B cell (primary cell): ENCODE measurements around the gene ORM1. TPM values are rescaled to one million over a fixed set of nuclear protein-coding genes. Genes with fewer than 3 reads are reported as not detected.

Source experiments
- ATAC-seq: fragments of 200-7000 bp; cut with Tn5 transposase; one replicate; pipeline ENCODE4 v1.10.0; 2021; ENCODE audit warnings: low read depth, mild to moderate bottlenecking, moderate number of reproducible peaks, moderate library complexity
- CTCF ChIA-PET: fragments of 350-600 bp; sonication (Branson Sonifier 250); formaldehyde crosslinking; loops from one replicate; lab custom pipeline; 2021; ENCODE audit warnings: antibody characterized with exemption, inconsistent platforms; lab: Charles Lee
- POLR2A ChIA-PET: fragments of 350-600 bp; sonication (Branson Sonifier 250); formaldehyde crosslinking; loops from one replicate; lab custom pipeline; 2021; ENCODE audit warnings: antibody characterized with exemption; lab: Charles Lee
- DNase-seq: peaks from one replicate; pipeline ENCODE4 v3.0.0; 2013
- H2AFZ ChIP-seq: 2 replicates; pipeline ENCODE4 v1.6.1; 2012; ENCODE audit warnings: mild to moderate bottlenecking, low read depth, low read length; ENCODE audit not compliant: insufficient read depth, poor library complexity, severe bottlenecking
- H3K27ac ChIP-seq, 2 donors: 1 replicate in 1 of 2; 2 replicates in 1 of 2; pipeline ENCODE4 v1.5.1; 2012 to 2013; ENCODE audit warnings: low read length in 2 of 2, mild to moderate bottlenecking in 2 of 2, moderate library complexity in 1 of 2
- H3K27me3 ChIP-seq, 4 experiments: fragments of 200-600 bp in 1 of 4; sonication (generic) in 1 of 4; replicated peaks in 1 of 4; 1 replicate in 2 of 4; 2 replicates in 2 of 4; pipeline versions ENCODE4 v1.6.1 to v1.7.0; 2013 to 2016; ENCODE audit warnings: low read length in 3 of 4, mild to moderate bottlenecking in 2 of 4, mixed read lengths in 1 of 4, moderate library complexity in 1 of 4; ENCODE audit not compliant: insufficient read depth in 4 of 4, control insufficient read depth in 3 of 4; ENCODE audit errors: control extremely low read depth in 1 of 4
- H3K36me3 ChIP-seq, 2 experiments: replicated peaks in 1 of 2; 1 replicate in 1 of 2; 2 replicates in 1 of 2; pipeline versions ENCODE4 v1.6.1 to v1.7.1; 2013; ENCODE audit warnings: low read length in 1 of 2; ENCODE audit not compliant: insufficient read depth in 2 of 2, control insufficient read depth in 1 of 2; ENCODE audit errors: control extremely low read depth in 1 of 2, extremely low read depth in 1 of 2
- H3K4me1 ChIP-seq, 2 donors: fragments of 200-600 bp in 1 of 2; sonication (generic) in 1 of 2; 1 replicate in 1 of 2; 2 replicates in 1 of 2; pipeline versions ENCODE4 v1.5.1 to v1.6.1; 2013 to 2017; ENCODE audit warnings: low read length in 2 of 2; ENCODE audit not compliant: control insufficient read depth in 2 of 2, insufficient read depth in 2 of 2
- H3K4me2 ChIP-seq: replicated peaks from 2 replicates; pipeline ENCODE3; 2012; ENCODE audit warnings: mild to moderate bottlenecking, low read depth, low read length; ENCODE audit not compliant: poor library complexity, severe bottlenecking
- H3K4me3 ChIP-seq, 5 experiments: fragments of 200-600 bp in 1 of 5; sonication (generic) in 1 of 5; 1 replicate in 3 of 5; 2 replicates in 2 of 5; pipeline versions ENCODE4 v1.5.1 to v1.7.0; 2011 to 2016; ENCODE audit warnings: low read length in 4 of 5, mild to moderate bottlenecking in 4 of 5, low read depth in 2 of 5, control low read depth in 1 of 5, moderate library complexity in 1 of 5; ENCODE audit not compliant: insufficient read depth in 1 of 5; ENCODE audit errors: control extremely low read depth in 1 of 5, extremely low read depth in 1 of 5
- H3K79me2 ChIP-seq: fragments of 200-600 bp; sonication (generic); one replicate; pipeline ENCODE4 v1.6.0; 2016; ENCODE audit warnings: low read length; ENCODE audit not compliant: control insufficient read depth, insufficient read depth
- H3K9ac ChIP-seq: fragments of 200-600 bp; sonication (generic); 2 replicates; pipeline ENCODE4 v1.6.1; 2017; ENCODE audit warnings: mild to moderate bottlenecking, low read length, moderate library complexity
- H3K9me3 ChIP-seq, 3 donors: one replicate each; pipeline versions ENCODE4 v1.6.1 to v1.7.1; 2013; ENCODE audit warnings: low read length in 2 of 3; ENCODE audit not compliant: control insufficient read depth in 2 of 3, insufficient read depth in 1 of 3; ENCODE audit errors: control extremely low read depth in 1 of 3
- H4K20me1 ChIP-seq: 2 replicates; pipeline ENCODE4 v1.6.0; 2012; ENCODE audit warnings: mild to moderate bottlenecking, low read length; ENCODE audit not compliant: insufficient read depth, control insufficient read depth, poor library complexity, severe bottlenecking
- H3K27ac Mint-ChIP-seq: one replicate; pipeline ENCODE4 v1.8.0; 2021; ENCODE audit warnings: mixed read lengths
- H3K27me3 Mint-ChIP-seq: one replicate; pipeline ENCODE4 v1.8.0; 2021; ENCODE audit warnings: mixed read lengths
- H3K4me1 Mint-ChIP-seq: one replicate; pipeline ENCODE4 v1.8.0; 2021; ENCODE audit warnings: mixed read lengths
- H3K4me3 Mint-ChIP-seq: one replicate; pipeline ENCODE4 v1.8.0; 2021; ENCODE audit warnings: mixed read lengths
- H3K9me3 Mint-ChIP-seq: one replicate; pipeline ENCODE4 v1.8.0; 2022; ENCODE audit warnings: mixed read lengths; ENCODE audit not compliant: insufficient read depth
- CTCF ChIP-seq: fragments of 200-600 bp; IDR thresholded peaks from one replicate; pipeline ENCODE4 v1.8.0; 2022; ENCODE audit warnings: antibody characterized with exemption, mild to moderate bottlenecking
- EZH2 ChIP-seq: IDR thresholded peaks from 2 replicates; pipeline ENCODE4 v1.6.1; 2012; ENCODE audit warnings: borderline replicate concordance, low read depth, mild to moderate bottlenecking, moderate library complexity, low read length; ENCODE audit not compliant: insufficient read depth, poor library complexity, severe bottlenecking
- WGBS: methylation state at CpG from one replicate; pipeline ENCODE4 v1.1.5; 2013; ENCODE audit warnings: missing lambda C conversion rate; ENCODE audit not compliant: insufficient coverage; 5-methylcytosine and 5-hydroxymethylcytosine counted together
- intact Hi-C: fragments of 100-400 bp; cut with micrococcal nuclease; formaldehyde crosslinking; loops from one replicate; pipeline ENCODE4 v1.10.0; 2022
- polyA plus RNA-seq: library from polyadenylated mRNA; depleted of rRNA; stranded (reverse); fragments of >200 nt; gene quantifications from 2 replicates; pipeline ENCODE4 v1.2.3, GENCODE V29; 2012
- total RNA-seq, 2 donors: library from RNA; stranded (reverse); fragments of 120-200 nt in 1 of 2; gene quantifications; 1 replicate in 1 of 2; 2 replicates in 1 of 2; pipeline versions ENCODE4 v1.2.3 to v1.2.4, GENCODE V29; 2013 to 2022

ORM1 gene
- total and polyA plus RNA-seq, 2 donors (not counting 1 experiment from before 2014, with no cell fraction given): 0.13 TPM; not detected in 1

- 100% methylated on average over 1 of the region's 5 CpGs for WGBS
- no peak overlapping the region for H3K4me3 Mint-ChIP-seq
- Histone ChIP-seq H3K79me2 (no peaks in the 10 kb centered on the region), H3K9ac (no peak overlapping the region), H3K27me3 (peaks cover 0 to 8% (median 1%) of the 10 kb centered on the region in 4 experiments), H3K27ac (no peak overlapping the region), H3K36me3 (no peaks in the 10 kb centered on the region), H3K4me1 (peaks cover 0 to 6% of the 10 kb centered on the region in 2 donors), H3K4me3 (no peak overlapping the region), H3K4me2 (no peak overlapping the region), H3K9me3 (no peaks in the 10 kb centered on the region), H2AFZ (no peak overlapping the region), H4K20me1 (no peaks in the 10 kb centered on the region)
- peaks cover 4% of the 10 kb centered on the region for H3K27me3 Mint-ChIP-seq
- ChIA-PET CTCF (interaction anchor here (0.7 to 1.1 kb wide), 2 partner anchors 18 to 220 kb away, joined by 3 to 4 read pairs; no protein-coding TSS in a partner anchor), POLR2A (no interaction called here)
- DNase-seq (no peak), ATAC-seq (no peak)
- peaks cover 3% of the 10 kb centered on the region for H3K4me1 Mint-ChIP-seq
- no peaks in the 10 kb centered on the region for H3K9me3 Mint-ChIP-seq
- no peak overlapping the region for H3K27ac Mint-ChIP-seq
- TF ChIP-seq CTCF (no peak), EZH2 (no peak)
- intact Hi-C loops: no loop called here
Measured at GRCh38 chr9:114303571-114303970, 19.3 kb upstream of the ORM1 start.

- POLR2A ChIA-PET: no interaction called here
- Histone ChIP-seq H3K9me3 (no peaks in the 10 kb centered on the region), H3K4me3 (no peak overlapping the region), H3K4me2 (no peak overlapping the region), H2AFZ (no peak overlapping the region), H4K20me1 (no peaks in the 10 kb centered on the region), H3K36me3 (no peaks in the 10 kb centered on the region), H3K9ac (no peak overlapping the region), H3K79me2 (no peaks in the 10 kb centered on the region), H3K27ac (no peak overlapping the region), H3K4me1 (peaks cover 0 to 6% of the 10 kb centered on the region in 2 donors), H3K27me3 (peaks cover 0 to 8% (median 1%) of the 10 kb centered on the region in 4 experiments)
- H3K27ac Mint-ChIP-seq: no peak overlapping the region
- peaks cover 4% of the 10 kb centered on the region for H3K27me3 Mint-ChIP-seq
- 100% methylated on average over 3 of the region's 4 CpGs for WGBS
- TF ChIP-seq EZH2: no peak
- TF ChIP-seq CTCF: no peak
- CTCF ChIA-PET: interaction anchor here (1.1 to 1.2 kb wide), 2 partner anchors 16 to 17 kb away, joined by 3 read pairs; no protein-coding TSS in a partner anchor
- H3K4me1 Mint-ChIP-seq: peaks cover 3% of the 10 kb centered on the region
- no peaks in the 10 kb centered on the region for H3K9me3 Mint-ChIP-seq
- no peak for ATAC-seq
- no peak for DNase-seq
- H3K4me3 Mint-ChIP-seq: no peak overlapping the region
- intact Hi-C loops: no loop called here
Measured at GRCh38 chr9:114303977-114304376, 18.9 kb upstream of the ORM1 start.
